Duodenal mucosa (tissue), 2 donors: ENCODE measurements around the gene PPP1R10.
A peak's percentile ranks its signal among the peaks of the same experiment; 100 is the strongest.

Experiments used
- H3K27ac ChIP-seq: one replicate; pipeline ENCODE4 v1.7.0; 2013; ENCODE audit warnings: low read depth, low read length
- H3K27me3 ChIP-seq, 2 donors: one replicate each; pipeline ENCODE4 v1.7.0; 2013; ENCODE audit warnings: low read length in 2 of 2, control low read depth in 1 of 2; ENCODE audit not compliant: insufficient read depth in 2 of 2, control insufficient read depth in 1 of 2
- H3K36me3 ChIP-seq, 2 donors: one replicate each; pipeline ENCODE4 v1.7.0; 2013; ENCODE audit warnings: low read length in 2 of 2, control low read depth in 1 of 2; ENCODE audit not compliant: insufficient read depth in 2 of 2, control insufficient read depth in 1 of 2
- H3K4me1 ChIP-seq, 2 donors: one replicate each; pipeline ENCODE4 v1.7.0; 2013; ENCODE audit warnings: low read length in 2 of 2, control low read depth in 1 of 2; ENCODE audit not compliant: insufficient read depth in 2 of 2, control insufficient read depth in 1 of 2
- H3K4me3 ChIP-seq, 2 donors: one replicate each; pipeline ENCODE4 v1.7.0; 2013; ENCODE audit warnings: low read length in 2 of 2, low read depth in 1 of 2
- H3K9ac ChIP-seq, 2 donors: one replicate each; pipeline ENCODE4 v1.7.0; 2013; ENCODE audit warnings: low read length in 2 of 2, low read depth in 1 of 2
- H3K9me3 ChIP-seq, 2 donors: one replicate each; pipeline ENCODE4 v1.7.0; 2013; ENCODE audit warnings: low read length in 2 of 2, control low read depth in 1 of 2; ENCODE audit not compliant: control insufficient read depth in 1 of 2

The PPP1R10 gene

DNA sequence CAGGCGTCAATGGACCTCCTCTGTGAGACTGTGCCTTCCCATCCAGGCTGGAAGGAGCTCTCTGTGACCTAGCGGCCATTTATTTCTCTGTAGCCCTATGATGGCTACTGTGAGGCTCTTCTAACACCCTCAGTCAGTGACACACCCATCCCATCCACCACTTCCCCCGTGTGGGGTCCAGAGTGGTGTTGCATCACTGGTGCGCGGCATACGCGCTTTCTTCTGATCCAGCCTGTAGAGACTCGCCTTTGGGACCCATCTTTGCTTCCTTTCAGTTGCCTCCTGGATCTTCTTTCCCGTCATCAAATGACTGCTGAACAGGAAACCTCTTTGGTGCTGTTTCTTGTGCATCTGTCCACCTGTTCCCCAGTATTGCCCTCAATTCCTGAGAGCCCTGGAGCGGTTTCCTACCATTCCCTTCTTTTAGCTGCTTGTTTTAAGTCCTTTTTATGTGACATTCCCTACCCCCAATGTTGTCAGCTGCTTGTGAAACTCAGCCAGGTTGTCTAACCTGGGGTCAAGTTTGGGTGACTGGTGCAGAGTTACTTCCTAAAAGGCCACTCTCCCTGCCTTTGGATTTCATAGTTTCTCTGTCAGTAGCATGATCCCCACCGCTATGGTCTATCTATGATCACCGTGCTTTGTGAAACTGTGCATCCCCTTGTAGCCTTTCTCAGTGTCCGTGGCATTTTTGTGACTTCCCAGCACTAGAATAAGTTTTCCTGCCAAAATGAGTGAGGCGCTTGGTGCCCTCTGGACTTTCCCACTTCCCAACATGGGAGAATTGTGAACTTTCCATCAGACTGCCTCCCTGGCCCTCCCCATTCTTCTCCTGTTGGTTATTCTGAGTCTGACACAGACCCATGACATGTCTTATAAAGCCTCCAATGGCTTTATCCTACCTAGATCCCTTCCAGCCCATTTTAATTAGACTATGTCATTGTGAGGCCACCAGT, 54.3 kb downstream of the PPP1R10 start:
- Histone ChIP-seq H3K27ac (no peak overlapping the region), H3K4me1 (peaks cover 5 to 6% of the 10 kb centered on the region in 2 donors), H3K27me3 (no peaks in the 10 kb centered on the region)

GRCh38 chr6:30560930-30561329, 56.1 kb downstream of the PPP1R10 start:
- Histone ChIP-seq H3K27ac (no peak overlapping the region), H3K27me3 (no peaks in the 10 kb centered on the region)

More for the DNA sequence above, 54.3 kb downstream of the PPP1R10 start:
- H3K9me3 ChIP-seq, result no peaks in the 10 kb centered on the region
- H3K36me3 ChIP-seq, result peaks cover 7 to 20% of the 10 kb centered on the region in 2 donors
- H3K9ac ChIP-seq, result no peak overlapping the region
- no peak overlapping the region for H3K4me3 ChIP-seq

GRCh38 chr6:30557683-30557981, 59.4 kb downstream of the PPP1R10 start:
- Histone ChIP-seq H3K4me1 (peaks cover 9 to 18% of the 10 kb centered on the region in 2 donors), H3K27me3 (no peaks in the 10 kb centered on the region), H3K27ac (no peak overlapping the region), H3K9me3 (no peaks in the 10 kb centered on the region), H3K36me3 (peaks cover 0 to 32% of the 10 kb centered on the region in 2 donors), H3K4me3 (peak overlapping the region; percentile 98 to 100), H3K9ac (peak overlapping the region; percentile 67 to 91)

More at GRCh38 chr6:30560930-30561329, 56.1 kb downstream of the PPP1R10 start:
- H3K4me3 ChIP-seq, result no peak overlapping the region
- no peaks in the 10 kb centered on the region for H3K9me3 ChIP-seq
- peaks cover 7 to 20% of the 10 kb centered on the region in 2 donors for H3K36me3 ChIP-seq
- H3K4me1 ChIP-seq, result peaks cover 8 to 9% of the 10 kb centered on the region in 2 donors
- no peak overlapping the region for H3K9ac ChIP-seq

DNA sequence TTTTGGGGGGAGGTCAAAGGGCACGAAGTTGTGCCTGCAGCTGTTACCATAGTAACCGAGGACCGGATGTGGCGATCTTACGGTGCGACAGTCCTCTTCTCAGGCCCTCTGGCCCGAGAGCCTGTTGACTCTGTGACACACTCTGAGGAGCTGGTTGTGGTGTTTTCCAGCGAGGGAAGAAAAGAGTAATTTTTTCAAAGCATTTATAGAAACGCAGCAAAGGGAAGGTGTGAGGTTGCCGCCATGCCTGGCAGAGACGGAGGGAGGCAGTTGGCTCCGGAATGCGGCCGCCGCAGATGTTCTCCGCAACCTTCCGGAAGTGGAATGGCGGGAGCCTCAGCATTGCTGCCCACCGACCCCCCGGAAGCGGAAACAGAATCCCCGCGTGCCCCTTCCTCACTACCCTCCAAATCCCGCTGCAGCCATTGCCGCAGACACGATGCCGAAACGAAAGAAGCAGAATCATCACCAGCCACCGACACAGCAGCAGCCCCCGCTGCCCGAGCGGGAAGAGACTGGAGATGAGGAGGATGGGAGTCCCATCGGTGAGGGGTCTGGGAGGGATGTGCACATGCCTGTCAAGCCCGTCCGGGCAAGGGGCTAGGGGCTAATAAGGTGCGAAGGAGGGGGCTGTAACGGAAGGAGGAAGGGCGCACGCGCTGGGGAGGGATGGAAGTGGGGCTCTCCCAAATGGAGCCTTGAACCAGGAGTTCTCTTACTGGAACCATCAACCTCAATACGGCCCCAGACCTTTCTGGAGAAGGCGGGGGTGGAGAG, 59.9 kb downstream of the PPP1R10 start, which contains the start of gene PRR3:
Gene PRR3 (plus strand): TSS at position 390 of the 777 bp plus-strand sequence. CDS start 50 bp downstream, at position 440.
- Histone ChIP-seq H3K9ac (peak within 1 kb of the TSS; percentile 67 to 91), H3K27ac (peak within 1 kb of the TSS; percentile 99), H3K4me1 (peaks cover 9 to 18% of the 10 kb centered on the region in 2 donors), H3K27me3 (no peaks in the 10 kb centered on the region), H3K36me3 (peaks cover 0 to 32% of the 10 kb centered on the region in 2 donors), H3K9me3 (no peaks in the 10 kb centered on the region), H3K4me3 (peak within 1 kb of the TSS; percentile 98 to 100)

- Histone ChIP-seq H3K9me3 (no peaks in the 10 kb centered on the region), H3K36me3 (peaks cover 0 to 34% of the 10 kb centered on the region in 2 donors), H3K9ac (peak within 1 kb of the TSS; percentile 67 to 91), H3K27me3 (no peaks in the 10 kb centered on the region), H3K27ac (peak within 1 kb of the TSS; percentile 99), H3K4me1 (peaks cover 9 to 18% of the 10 kb centered on the region in 2 donors), H3K4me3 (peak within 1 kb of the TSS; percentile 98 to 100)
Measured at GRCh38 chr6:30556066-30556905, 60.8 kb downstream of the PPP1R10 start, which contains the start of gene GNL1. Gene GNL1 (minus strand): TSS chr6:30556489. CDS start chr6:30556203, 286 bp downstream.

- Histone ChIP-seq H3K4me3 (peak overlapping the region; percentile 98 to 100), H3K9ac (peak overlapping the region; percentile 67 to 91), H3K36me3 (peaks cover 4 to 37% of the 10 kb centered on the region in 2 donors), H3K27ac (peak overlapping the region; percentile 99), H3K4me1 (peaks cover 9 to 18% of the 10 kb centered on the region in 2 donors), H3K27me3 (no peaks in the 10 kb centered on the region), H3K9me3 (no peaks in the 10 kb centered on the region)
Measured at GRCh38 chr6:30555816-30556065, 61.3 kb downstream of the PPP1R10 start.

- Histone ChIP-seq H3K9me3 (no peaks in the 10 kb centered on the region), H3K4me1 (peaks cover 9 to 18% of the 10 kb centered on the region in 2 donors), H3K4me3 (peak overlapping the region; percentile 98 to 100), H3K9ac (peak overlapping the region; percentile 67 to 91), H3K27ac (peak overlapping the region; percentile 99), H3K36me3 (peaks cover 9 to 39% of the 10 kb centered on the region in 2 donors), H3K27me3 (no peaks in the 10 kb centered on the region)
Measured at GRCh38 chr6:30554962-30555815, 61.9 kb downstream of the PPP1R10 start.

GRCh38 chr6:30554404-30554803, 62.6 kb downstream of the PPP1R10 start:
- Histone ChIP-seq H3K4me3 (no peak overlapping the region), H3K27me3 (no peaks in the 10 kb centered on the region), H3K36me3 (peaks cover 9 to 41% of the 10 kb centered on the region in 2 donors), H3K9me3 (no peaks in the 10 kb centered on the region), H3K27ac (no peak overlapping the region), H3K9ac (no peak overlapping the region), H3K4me1 (peaks cover 9 to 18% of the 10 kb centered on the region in 2 donors)
